Measurements from ENCODE around the gene BUD13.

- TF ChIP-seq, protein P1, sequence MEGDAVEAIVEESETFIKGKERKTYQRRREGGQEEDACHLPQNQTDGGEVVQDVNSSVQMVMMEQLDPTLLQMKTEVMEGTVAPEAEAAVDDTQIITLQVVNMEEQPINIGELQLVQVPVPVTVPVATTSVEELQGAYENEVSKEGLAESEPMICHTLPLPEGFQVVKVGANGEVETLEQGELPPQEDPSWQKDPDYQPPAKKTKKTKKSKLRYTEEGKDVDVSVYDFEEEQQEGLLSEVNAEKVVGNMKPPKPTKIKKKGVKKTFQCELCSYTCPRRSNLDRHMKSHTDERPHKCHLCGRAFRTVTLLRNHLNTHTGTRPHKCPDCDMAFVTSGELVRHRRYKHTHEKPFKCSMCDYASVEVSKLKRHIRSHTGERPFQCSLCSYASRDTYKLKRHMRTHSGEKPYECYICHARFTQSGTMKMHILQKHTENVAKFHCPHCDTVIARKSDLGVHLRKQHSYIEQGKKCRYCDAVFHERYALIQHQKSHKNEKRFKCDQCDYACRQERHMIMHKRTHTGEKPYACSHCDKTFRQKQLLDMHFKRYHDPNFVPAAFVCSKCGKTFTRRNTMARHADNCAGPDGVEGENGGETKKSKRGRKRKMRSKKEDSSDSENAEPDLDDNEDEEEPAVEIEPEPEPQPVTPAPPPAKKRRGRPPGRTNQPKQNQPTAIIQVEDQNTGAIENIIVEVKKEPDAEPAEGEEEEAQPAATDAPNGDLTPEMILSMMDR (IDR thresholded peaks at IDR 0.05 in 4 of 5, conservative IDR thresholded peaks at IDR 0.05 in 1 of 5): no peak
- TF ChIP-seq POLR2A (IDR thresholded peaks at IDR 0.05): no peak
Observed at GRCh38 chr11:116710762-116711161, 62.0 kb downstream of the BUD13 start.

All from gastrocnemius medialis (tissue), 4 donors.